ENCODE data around the gene SEMA3A. TPM values are rescaled to one million over a fixed set of nuclear protein-coding genes. Genes with fewer than 3 reads are reported as not detected.
"Not testable (repeated sequence)": the region's sequence is repeated elsewhere in the genome, so short reads cannot be mapped to it uniquely, and the experiment has no call there.

SEMA3A gene
- total RNA-seq, 1 donor = 47.1 TPM

GRCh38 chr7:84230491-84230890, 35.9 kb upstream of the SEMA3A start:
- TF ChIP-seq CTCF (IDR thresholded peaks at IDR 0.05; ENCODE audit: insufficient read depth, low read depth, low read length) = no peak
- DNase-seq (ENCODE audit: low read depth) = peak; percentile 66
- no peak overlapping the region for H3K4me3 ChIP-seq (ENCODE audit: low read depth, low read length)

GRCh38 chr7:84228526-84228925, 33.9 kb upstream of the SEMA3A start:
- TF ChIP-seq CTCF (IDR thresholded peaks at IDR 0.05; ENCODE audit: insufficient read depth, low read depth, low read length) = no peak
- DNase-seq (ENCODE audit: low read depth) = no peak
- H3K4me3 ChIP-seq (ENCODE audit: low read depth, low read length) = no peak overlapping the region

GRCh38 chr7:84226759-84227158, 32.2 kb upstream of the SEMA3A start:
- DNase-seq (ENCODE audit: low read depth) = no peak
- no peak overlapping the region for H3K4me3 ChIP-seq (ENCODE audit: low read depth, low read length)
- TF ChIP-seq CTCF (IDR thresholded peaks at IDR 0.05; ENCODE audit: insufficient read depth, low read depth, low read length) = no peak

DNA sequence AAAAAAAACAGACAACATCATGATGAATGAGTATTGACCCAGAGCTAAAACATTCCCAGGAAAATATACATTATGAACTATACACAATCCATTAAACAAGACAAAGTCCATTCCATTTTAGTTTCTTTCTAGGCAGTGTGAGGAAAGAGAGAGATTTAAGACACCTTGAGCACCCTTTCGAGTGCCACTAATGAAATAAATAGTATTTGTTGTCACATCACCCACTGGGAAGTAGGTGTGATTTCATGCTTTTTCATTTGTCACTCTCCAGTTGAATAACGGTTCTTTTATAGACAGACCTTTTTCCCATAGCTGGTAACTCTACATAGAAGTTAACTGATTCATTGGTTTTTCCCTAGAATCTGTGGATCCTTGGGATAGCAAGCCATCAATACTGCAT, 29.9 kb upstream of the SEMA3A start:
- no peak for DNase-seq (ENCODE audit: low read depth)

GRCh38 chr7:84219310-84219709, 24.7 kb upstream of the SEMA3A start:
- H3K4me3 ChIP-seq (ENCODE audit: low read depth, low read length) = no peak overlapping the region
- no peak for TF ChIP-seq CTCF (IDR thresholded peaks at IDR 0.05; ENCODE audit: insufficient read depth, low read depth, low read length)
- peak; percentile 53 for DNase-seq (ENCODE audit: low read depth)

More for the DNA sequence above, 29.9 kb upstream of the SEMA3A start:
- no peak overlapping the region for H3K4me3 ChIP-seq (ENCODE audit: low read depth, low read length)
- TF ChIP-seq CTCF (IDR thresholded peaks at IDR 0.05; ENCODE audit: insufficient read depth, low read depth, low read length) = no peak

DNA sequence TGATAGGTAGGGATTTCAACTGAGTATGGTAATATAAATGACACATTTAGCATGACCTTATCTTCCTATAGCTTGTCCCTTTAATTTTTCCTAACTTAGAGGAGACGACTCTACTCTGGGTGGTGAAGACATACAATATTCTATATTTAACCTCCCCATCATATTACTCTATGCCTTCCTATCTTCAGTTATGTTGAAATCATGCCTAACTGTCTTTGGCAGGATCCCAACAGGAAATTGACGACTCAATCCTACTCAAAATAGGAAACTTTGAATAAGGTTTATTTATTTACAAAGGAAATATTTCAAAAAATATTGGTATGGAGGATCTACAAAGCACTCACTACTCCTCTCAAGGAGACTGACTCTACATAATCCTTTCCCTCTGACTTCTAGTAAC, 24.1 kb upstream of the SEMA3A start:
- DNase-seq (ENCODE audit: low read depth) = peak; percentile 75
- TF ChIP-seq CTCF (IDR thresholded peaks at IDR 0.05; ENCODE audit: insufficient read depth, low read depth, low read length) = no peak
- H3K4me3 ChIP-seq (ENCODE audit: low read depth, low read length) = no peak overlapping the region

DNA sequence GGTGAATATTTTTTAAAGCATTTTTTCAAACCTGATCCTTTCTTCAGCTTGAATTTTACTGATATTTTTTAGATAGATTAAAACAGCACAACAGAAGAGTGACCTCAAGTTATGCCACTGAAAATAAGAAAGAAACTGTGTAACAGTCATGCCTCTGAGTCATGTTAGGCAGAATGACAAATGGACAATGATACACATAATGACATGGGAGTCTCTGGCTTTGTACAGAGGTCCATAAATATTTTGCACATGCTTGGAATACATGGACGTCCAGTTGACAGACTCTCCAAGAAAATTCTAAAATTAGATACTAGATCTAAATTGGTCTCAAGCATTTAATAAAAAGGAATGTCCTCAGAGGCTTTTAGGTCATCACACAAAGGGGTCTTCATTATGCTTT, 21.9 kb upstream of the SEMA3A start:
- TF ChIP-seq CTCF (IDR thresholded peaks at IDR 0.05; ENCODE audit: insufficient read depth, low read depth, low read length) = no peak
- no peak overlapping the region for H3K4me3 ChIP-seq (ENCODE audit: low read depth, low read length)
- no peak for DNase-seq (ENCODE audit: low read depth)

DNA sequence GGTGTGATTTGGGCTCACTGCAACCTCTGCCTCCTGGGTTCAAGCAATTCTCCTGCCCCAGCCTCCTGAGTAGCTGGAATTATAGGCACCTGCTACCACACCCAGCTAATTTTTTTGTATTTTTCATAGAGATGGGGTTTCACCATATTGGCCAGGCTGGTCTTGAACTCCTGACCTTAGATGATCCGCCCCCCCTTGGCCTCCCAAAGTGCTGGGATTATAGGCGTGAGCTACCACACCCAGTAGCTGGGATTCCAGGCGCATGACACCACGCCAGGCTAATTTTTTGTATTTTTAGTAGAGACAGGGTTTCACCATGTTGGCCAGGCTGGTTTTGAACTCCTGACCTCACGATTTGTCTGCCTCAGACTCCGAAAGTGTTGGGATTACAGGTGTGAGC, 20.2 kb upstream of the SEMA3A start:
- not testable (repeated sequence) for DNase-seq (ENCODE audit: low read depth)

More for the DNA sequence above, 20.2 kb upstream of the SEMA3A start:
- not testable (repeated sequence) for H3K4me3 ChIP-seq (ENCODE audit: low read depth, low read length)

Measured in fibroblast of villous mesenchyme (primary cell).